Measurements from ENCODE around the gene METTL6. TPM values are rescaled to one million over a fixed set of nuclear protein-coding genes. Genes with fewer than 3 reads are reported as not detected.

METTL6 gene
- total RNA-seq, 1 donor from 2014 or later, result 19.7 TPM

DNA sequence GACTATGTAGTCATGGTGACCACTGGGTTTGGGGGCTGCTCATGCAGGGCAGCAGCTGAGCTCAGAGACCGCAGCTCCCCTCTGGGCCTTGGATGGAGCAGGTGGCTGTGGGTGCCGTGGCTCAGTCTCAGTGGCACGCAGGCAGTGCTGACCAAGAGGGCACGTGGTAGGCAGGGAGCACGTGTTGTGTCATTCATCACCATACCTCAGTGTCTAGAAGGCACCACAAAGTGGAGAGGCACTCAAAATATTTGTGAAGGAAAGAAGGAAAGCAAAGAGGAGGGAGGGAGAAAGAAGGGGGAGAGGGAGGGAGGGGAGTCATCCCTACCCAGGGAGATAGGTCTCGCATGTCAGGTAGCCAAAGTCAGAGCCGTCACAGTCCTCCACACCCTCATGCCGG lies 26.2 kb upstream of the METTL6 start:
- TF ChIP-seq, protein P1, sequence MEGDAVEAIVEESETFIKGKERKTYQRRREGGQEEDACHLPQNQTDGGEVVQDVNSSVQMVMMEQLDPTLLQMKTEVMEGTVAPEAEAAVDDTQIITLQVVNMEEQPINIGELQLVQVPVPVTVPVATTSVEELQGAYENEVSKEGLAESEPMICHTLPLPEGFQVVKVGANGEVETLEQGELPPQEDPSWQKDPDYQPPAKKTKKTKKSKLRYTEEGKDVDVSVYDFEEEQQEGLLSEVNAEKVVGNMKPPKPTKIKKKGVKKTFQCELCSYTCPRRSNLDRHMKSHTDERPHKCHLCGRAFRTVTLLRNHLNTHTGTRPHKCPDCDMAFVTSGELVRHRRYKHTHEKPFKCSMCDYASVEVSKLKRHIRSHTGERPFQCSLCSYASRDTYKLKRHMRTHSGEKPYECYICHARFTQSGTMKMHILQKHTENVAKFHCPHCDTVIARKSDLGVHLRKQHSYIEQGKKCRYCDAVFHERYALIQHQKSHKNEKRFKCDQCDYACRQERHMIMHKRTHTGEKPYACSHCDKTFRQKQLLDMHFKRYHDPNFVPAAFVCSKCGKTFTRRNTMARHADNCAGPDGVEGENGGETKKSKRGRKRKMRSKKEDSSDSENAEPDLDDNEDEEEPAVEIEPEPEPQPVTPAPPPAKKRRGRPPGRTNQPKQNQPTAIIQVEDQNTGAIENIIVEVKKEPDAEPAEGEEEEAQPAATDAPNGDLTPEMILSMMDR (IDR thresholded peaks at IDR 0.05), result no peak
- Mint-ChIP-seq H3K9me3 (ENCODE audit: low read depth) (no peaks in the 10 kb centered on the region), H3K4me3 (ENCODE audit: unreplicated experiment) (no peak overlapping the region), H3K4me1 (ENCODE audit: low read depth) (no peaks in the 10 kb centered on the region), H3K27me3 (ENCODE audit: low read depth) (no peaks in the 10 kb centered on the region), H3K27ac (ENCODE audit: unreplicated experiment) (no peak overlapping the region), H3K36me3 (ENCODE audit: low read depth) (peaks cover 12% of the 10 kb centered on the region)
- no peak for DNase-seq (ENCODE audit: low spot score)

DNA sequence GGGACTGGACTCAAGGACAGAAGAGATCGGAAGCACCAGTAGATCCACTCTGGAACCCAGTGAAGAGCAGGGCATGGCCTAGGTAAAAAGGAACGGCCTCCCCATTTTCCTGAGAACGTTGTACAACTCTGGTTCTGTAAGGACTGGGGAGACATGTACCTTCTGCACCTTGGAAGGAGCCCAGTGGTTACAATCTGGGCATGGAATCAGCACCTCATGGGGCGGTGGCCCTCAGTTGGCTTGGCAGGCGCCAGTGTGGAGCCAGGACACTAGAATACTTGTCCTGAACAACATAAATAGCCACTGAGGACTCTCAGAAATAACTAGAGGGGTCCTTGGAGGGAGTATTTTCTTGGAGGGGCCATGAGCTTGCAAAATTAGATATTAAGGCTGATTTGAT lies 25.6 kb upstream of the METTL6 start:
- Mint-ChIP-seq H3K27ac (ENCODE audit: unreplicated experiment) (no peak overlapping the region), H3K4me1 (ENCODE audit: low read depth) (no peaks in the 10 kb centered on the region), H3K4me3 (ENCODE audit: unreplicated experiment) (no peak overlapping the region)

DNA sequence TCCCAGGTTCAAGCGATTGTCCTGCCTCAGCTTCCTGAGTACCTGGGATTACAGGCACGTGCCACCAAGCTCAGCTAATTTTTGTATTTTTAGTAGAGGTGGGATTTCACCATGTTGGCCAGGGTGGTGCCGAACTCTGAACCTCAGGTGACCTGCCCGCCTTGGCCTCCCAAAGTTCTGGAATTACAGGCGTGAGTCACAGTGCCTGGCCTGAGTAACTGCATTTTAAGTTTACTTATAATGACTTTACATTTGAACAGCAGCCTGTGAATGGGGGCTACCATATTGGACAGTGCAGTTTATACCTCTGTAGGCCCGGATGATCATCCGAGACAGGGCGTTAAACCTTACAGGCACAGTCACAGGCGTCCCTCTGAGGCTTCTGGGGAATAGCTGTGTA lies 24.8 kb upstream of the METTL6 start:
- no peak for DNase-seq (ENCODE audit: low spot score)
- H3K9me3 Mint-ChIP-seq (ENCODE audit: low read depth), result no peaks in the 10 kb centered on the region
- no peaks in the 10 kb centered on the region for H3K4me1 Mint-ChIP-seq (ENCODE audit: low read depth)
- no peaks in the 10 kb centered on the region for H3K27me3 Mint-ChIP-seq (ENCODE audit: low read depth)
- H3K4me3 Mint-ChIP-seq (ENCODE audit: unreplicated experiment), result no peak overlapping the region
- TF ChIP-seq, protein P1 (IDR thresholded peaks at IDR 0.05), result no peak
- peaks cover 8% of the 10 kb centered on the region for H3K36me3 Mint-ChIP-seq (ENCODE audit: low read depth)
- no peak overlapping the region for H3K27ac Mint-ChIP-seq (ENCODE audit: unreplicated experiment)

More for the DNA sequence above, 25.6 kb upstream of the METTL6 start:
- no peaks in the 10 kb centered on the region for H3K27me3 Mint-ChIP-seq (ENCODE audit: low read depth)
- H3K9me3 Mint-ChIP-seq (ENCODE audit: low read depth), result no peaks in the 10 kb centered on the region
- DNase-seq (ENCODE audit: low spot score), result no peak
- peaks cover 8% of the 10 kb centered on the region for H3K36me3 Mint-ChIP-seq (ENCODE audit: low read depth)
- TF ChIP-seq, protein P1 (IDR thresholded peaks at IDR 0.05), result no peak

DNA sequence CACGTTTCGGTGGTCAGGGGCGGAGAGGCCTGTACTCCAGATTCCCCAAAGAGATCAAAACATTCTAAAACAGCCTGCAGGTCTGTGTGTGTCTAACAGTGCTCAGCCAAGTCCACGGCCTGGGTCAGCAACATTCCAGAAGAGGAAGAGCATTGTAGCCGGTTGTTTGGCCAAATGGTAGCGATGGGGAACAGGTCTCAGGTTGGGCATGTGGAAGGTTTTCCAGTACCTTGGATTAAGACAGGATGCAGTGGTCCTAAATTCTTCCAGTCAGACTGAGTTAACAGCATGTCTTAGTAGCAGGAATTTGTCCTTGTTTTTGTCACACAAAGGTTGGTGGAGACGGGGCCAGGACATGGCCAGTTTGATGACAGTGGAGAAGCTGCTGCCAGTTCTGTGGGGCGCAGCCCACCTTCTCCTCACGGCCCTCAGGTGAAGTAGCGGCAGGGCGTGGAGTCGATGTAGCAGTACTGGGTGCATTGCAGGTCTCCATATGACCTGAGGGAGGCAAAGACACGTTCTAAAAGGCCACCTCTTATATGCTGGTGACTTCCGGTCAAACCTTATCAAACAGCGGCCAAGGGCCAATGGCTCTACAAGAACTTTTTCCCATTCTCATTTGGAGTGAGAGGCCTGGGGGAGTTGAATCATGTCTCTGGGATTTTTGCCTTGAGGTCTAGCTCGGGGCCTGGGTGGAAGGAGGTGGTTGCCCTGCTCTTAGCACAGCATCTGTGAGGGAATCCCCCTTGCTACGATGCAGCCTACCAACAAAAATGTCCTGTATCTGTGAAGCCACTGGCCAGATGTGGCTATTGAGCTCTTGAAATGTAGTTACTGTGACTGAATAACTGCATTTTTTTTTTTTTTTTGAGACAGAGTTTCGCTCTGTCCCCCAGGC lies 24.1 kb upstream of the METTL6 start:
- TF ChIP-seq, protein P1 (IDR thresholded peaks at IDR 0.05), result no peak
- DNase-seq (ENCODE audit: low spot score), result no peak
- Mint-ChIP-seq H3K4me1 (ENCODE audit: low read depth) (no peaks in the 10 kb centered on the region), H3K27me3 (ENCODE audit: low read depth) (no peaks in the 10 kb centered on the region), H3K4me3 (ENCODE audit: unreplicated experiment) (no peak overlapping the region), H3K27ac (ENCODE audit: unreplicated experiment) (no peak overlapping the region), H3K36me3 (ENCODE audit: low read depth) (peaks cover 10% of the 10 kb centered on the region), H3K9me3 (ENCODE audit: low read depth) (no peaks in the 10 kb centered on the region)

DNA sequence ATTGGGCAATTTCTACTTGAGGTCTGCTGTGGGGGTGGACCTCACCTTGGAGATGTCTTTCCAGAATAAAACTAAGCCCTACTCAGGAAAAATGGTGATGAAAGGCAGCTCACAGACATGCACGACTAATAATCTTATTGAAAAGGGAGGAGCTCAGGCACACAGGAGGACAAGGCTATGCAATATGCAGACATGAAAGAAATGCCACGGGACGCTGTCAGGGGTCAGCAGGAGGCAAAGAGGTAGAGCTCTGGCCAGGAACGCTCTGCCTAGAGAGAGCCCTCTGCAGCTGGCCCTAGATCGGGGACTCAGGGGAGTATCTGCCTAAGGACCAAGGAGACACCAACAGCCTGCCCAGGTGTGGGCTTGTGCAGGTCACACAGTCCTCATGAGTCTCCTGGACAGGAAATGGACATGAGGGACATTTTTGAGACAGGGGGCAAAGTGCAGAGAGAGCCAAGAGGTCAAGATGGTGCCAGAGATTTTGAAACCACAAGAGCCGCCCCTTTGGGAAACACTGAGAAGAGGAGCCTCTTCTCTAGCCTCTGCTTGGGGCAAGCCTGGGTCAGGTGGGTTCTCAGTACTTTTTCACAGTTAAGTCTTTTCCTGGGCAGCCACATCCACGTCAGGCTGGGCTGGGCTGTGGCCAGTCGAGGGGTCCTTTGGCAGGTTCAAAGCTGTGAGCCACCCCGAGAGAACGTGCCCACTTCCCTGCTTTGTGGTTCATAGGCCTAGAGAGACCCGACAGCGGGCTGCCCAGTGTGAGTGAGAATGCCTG lies 23.3 kb upstream of the METTL6 start:
- TF ChIP-seq, protein P1 (IDR thresholded peaks at IDR 0.05), result no peak
- no peak overlapping the region for H3K27ac Mint-ChIP-seq (ENCODE audit: unreplicated experiment)
- no peaks in the 10 kb centered on the region for H3K4me1 Mint-ChIP-seq (ENCODE audit: low read depth)
- no peak overlapping the region for H3K4me3 Mint-ChIP-seq (ENCODE audit: unreplicated experiment)
- no peaks in the 10 kb centered on the region for H3K9me3 Mint-ChIP-seq (ENCODE audit: low read depth)
- no peaks in the 10 kb centered on the region for H3K27me3 Mint-ChIP-seq (ENCODE audit: low read depth)
- no peak for DNase-seq (ENCODE audit: low spot score)
- H3K36me3 Mint-ChIP-seq (ENCODE audit: low read depth), result peaks cover 10% of the 10 kb centered on the region

All from chondrocyte (in vitro differentiated cells).